SK-N-SH treated with all-trans-retinoic acid at 6 μM for 48 hours (cell line): ENCODE data around the gene PKIG.

Source experiments
- ATAC-seq: fragments of 200-7000 bp; cut with Tn5 transposase; 3 replicates; pipeline ENCODE4 v1.9.1; 2020; ENCODE audit warnings: mild to moderate bottlenecking, moderate library complexity
- ARNTL ChIP-seq: fragments of 450-650 bp; formaldehyde crosslinking; IDR thresholded peaks from 2 replicates; pipeline ENCODE4 v1.5.0; 2020; ENCODE audit warnings: low read depth, mild to moderate bottlenecking, moderate library complexity, borderline replicate concordance
- BACH2 ChIP-seq: fragments of 250-450 bp; sonication (Bioruptor Pico); IDR thresholded peaks from 2 replicates; pipeline ENCODE4 v1.9.0; 2021; ENCODE audit warnings: mild to moderate bottlenecking, borderline replicate concordance
- CSDC2 ChIP-seq: fragments of 250-450 bp; sonication (Bioruptor Pico); IDR thresholded peaks from 2 replicates; pipeline ENCODE4 v1.5.0; 2020; ENCODE audit warnings: mild to moderate bottlenecking, moderate library complexity
- ESRRG ChIP-seq: fragments of 250-450 bp; sonication (Bioruptor Pico); IDR thresholded peaks from 2 replicates; pipeline ENCODE4 v1.6.1; 2021; ENCODE audit warnings: mild to moderate bottlenecking
- GLIS3 ChIP-seq: fragments of 250-450 bp; sonication (Bioruptor Pico); IDR thresholded peaks from 2 replicates; pipeline ENCODE4 v1.5.0; 2020; ENCODE audit warnings: mild to moderate bottlenecking, moderate library complexity
- ISL1 ChIP-seq: fragments of 250-450 bp; sonication (Bioruptor Pico); IDR thresholded peaks from 2 replicates; pipeline ENCODE4 v2.1.2; 2022; ENCODE audit warnings: mild to moderate bottlenecking, moderate library complexity
- OSR1 ChIP-seq: fragments of 250-450 bp; sonication (Bioruptor Pico); IDR thresholded peaks from 2 replicates; pipeline ENCODE4 v1.8.0; 2022; ENCODE audit warnings: moderate library complexity, mild to moderate bottlenecking, inconsistent platforms
- POU6F1 ChIP-seq: fragments of 250-450 bp; sonication (Bioruptor Pico); IDR thresholded peaks from 2 replicates; pipeline ENCODE4 v1.8.0; 2021; ENCODE audit warnings: low read depth, mild to moderate bottlenecking, moderate library complexity, borderline replicate concordance
- PPARA ChIP-seq: fragments of 250-450 bp; sonication (Bioruptor Pico); IDR thresholded peaks from 2 replicates; pipeline ENCODE4 v1.5.0; 2020; ENCODE audit warnings: mild to moderate bottlenecking, borderline replicate concordance
- RARB ChIP-seq: fragments of 250-450 bp; sonication (Bioruptor Pico); IDR thresholded peaks from 2 replicates; pipeline ENCODE4 v1.8.0; 2021; ENCODE audit warnings: mild to moderate bottlenecking, moderate library complexity
- SNAI2 ChIP-seq: fragments of 250-450 bp; sonication (Bioruptor Pico); IDR thresholded peaks from 2 replicates; pipeline ENCODE4 v1.5.0; 2020; ENCODE audit warnings: mild to moderate bottlenecking, moderate library complexity
- TCF4 ChIP-seq: fragments of 250-450 bp; sonication (Bioruptor Pico); IDR thresholded peaks from 2 replicates; pipeline ENCODE4 v1.8.0; 2021; ENCODE audit warnings: mild to moderate bottlenecking, moderate library complexity, borderline replicate concordance
- TOX ChIP-seq: fragments of 250-450 bp; sonication (Bioruptor Pico); IDR thresholded peaks from 2 replicates; pipeline ENCODE4 v1.8.0; 2021; ENCODE audit warnings: mild to moderate bottlenecking, moderate library complexity, borderline replicate concordance
- ZC3H10 ChIP-seq: fragments of 250-450 bp; sonication (Bioruptor Pico); IDR thresholded peaks from 2 replicates; pipeline ENCODE4 v1.5.1; 2021; ENCODE audit warnings: mild to moderate bottlenecking, moderate library complexity
- ZFP3 ChIP-seq: fragments of 250-450 bp; sonication (Bioruptor Pico); IDR thresholded peaks from 2 replicates; pipeline ENCODE4 v1.5.0; 2020; ENCODE audit warnings: mild to moderate bottlenecking, moderate library complexity
- ZFP30 ChIP-seq: fragments of 450-650 bp; formaldehyde crosslinking; IDR thresholded peaks from 2 replicates; pipeline ENCODE4 v1.5.0; 2022; ENCODE audit warnings: mild to moderate bottlenecking, moderate library complexity
- ZNF565 ChIP-seq: fragments of 450-650 bp; formaldehyde crosslinking; conservative IDR thresholded peaks from 2 replicates; pipeline ENCODE4 v1.5.0; 2020; ENCODE audit warnings: low read depth, mild to moderate bottlenecking, moderate library complexity
- ZNF70 ChIP-seq: fragments of 450-650 bp; formaldehyde crosslinking; IDR thresholded peaks from 2 replicates; pipeline ENCODE4 v1.5.0; 2020; ENCODE audit warnings: mild to moderate bottlenecking, moderate library complexity
- ZNF8 ChIP-seq: fragments of 450-650 bp; formaldehyde crosslinking; IDR thresholded peaks from 2 replicates; pipeline ENCODE4 v1.5.0; 2020; ENCODE audit warnings: mild to moderate bottlenecking, moderate library complexity
- TF ChIP-seq, protein P1 (sequence below): fragments of 250-450 bp; sonication (Bioruptor Pico); IDR thresholded peaks from 2 replicates; pipeline ENCODE4 v1.5.1; 2020; ENCODE audit warnings: low read depth, mild to moderate bottlenecking, moderate library complexity
- TF ChIP-seq, protein P2 (sequence below): fragments of 250-450 bp; sonication (Bioruptor Pico); IDR thresholded peaks from 2 replicates; pipeline ENCODE4 v1.5.1; 2021; ENCODE audit warnings: mild to moderate bottlenecking, moderate library complexity
- TF ChIP-seq, protein P3 (sequence below): fragments of 250-450 bp; sonication (Bioruptor Pico); IDR thresholded peaks from 2 replicates; pipeline ENCODE4 v1.8.0; 2020; ENCODE audit warnings: mild to moderate bottlenecking, moderate library complexity, borderline replicate concordance

The PKIG gene

GRCh38 chr20:44533928-44534327 is 48.5 kb upstream of the PKIG start:
- ATAC-seq, result no peak

DNA sequence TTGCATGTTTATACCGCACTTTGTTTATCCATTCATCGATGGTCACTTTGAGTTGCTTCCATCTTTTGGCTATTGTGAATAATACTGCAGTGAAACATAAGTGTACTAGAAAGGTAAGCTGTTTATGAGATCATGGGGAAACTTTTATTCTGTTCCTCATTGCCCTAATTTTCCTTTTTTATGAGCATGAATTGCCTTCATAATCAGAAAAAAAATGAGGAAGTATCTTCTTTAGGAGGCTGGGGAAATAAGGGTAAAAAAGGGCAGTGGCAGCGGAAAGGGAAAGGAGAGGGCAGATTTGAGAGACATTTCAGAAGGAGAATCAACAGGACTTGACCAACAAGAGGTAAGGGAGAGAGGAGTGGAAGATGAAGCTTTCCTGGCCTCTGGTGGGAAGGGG is 46.2 kb upstream of the PKIG start:
- TF ChIP-seq SNAI2 (CRISPR knock-in tag) (no peak), ZFP3 (CRISPR knock-in tag) (no peak), ZNF565 (CRISPR knock-in tag) (no peak), ZNF8 (CRISPR knock-in tag) (no peak), TCF4 (CRISPR knock-in tag) (no peak), ISL1 (no peak), ESRRG (no peak), CSDC2 (CRISPR knock-in tag) (no peak), ARNTL (CRISPR knock-in tag) (no peak), TOX (CRISPR knock-in tag) (no peak), BACH2 (CRISPR knock-in tag) (no peak), PPARA (no peak), OSR1 (CRISPR knock-in tag) (no peak), GLIS3 (no peak), ZC3H10 (no peak), POU6F1 (CRISPR knock-in tag) (no peak), ZNF70 (CRISPR knock-in tag) (no peak)
- TF ChIP-seq, protein P1, sequence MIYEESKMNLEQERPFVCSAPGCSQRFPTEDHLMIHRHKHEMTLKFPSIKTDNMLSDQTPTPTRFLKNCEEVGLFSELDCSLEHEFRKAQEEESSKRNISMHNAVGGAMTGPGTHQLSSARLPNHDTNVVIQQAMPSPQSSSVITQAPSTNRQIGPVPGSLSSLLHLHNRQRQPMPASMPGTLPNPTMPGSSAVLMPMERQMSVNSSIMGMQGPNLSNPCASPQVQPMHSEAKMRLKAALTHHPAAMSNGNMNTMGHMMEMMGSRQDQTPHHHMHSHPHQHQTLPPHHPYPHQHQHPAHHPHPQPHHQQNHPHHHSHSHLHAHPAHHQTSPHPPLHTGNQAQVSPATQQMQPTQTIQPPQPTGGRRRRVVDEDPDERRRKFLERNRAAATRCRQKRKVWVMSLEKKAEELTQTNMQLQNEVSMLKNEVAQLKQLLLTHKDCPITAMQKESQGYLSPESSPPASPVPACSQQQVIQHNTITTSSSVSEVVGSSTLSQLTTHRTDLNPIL (CRISPR knock-in tag), result no peak
- TF ChIP-seq, protein P2, sequence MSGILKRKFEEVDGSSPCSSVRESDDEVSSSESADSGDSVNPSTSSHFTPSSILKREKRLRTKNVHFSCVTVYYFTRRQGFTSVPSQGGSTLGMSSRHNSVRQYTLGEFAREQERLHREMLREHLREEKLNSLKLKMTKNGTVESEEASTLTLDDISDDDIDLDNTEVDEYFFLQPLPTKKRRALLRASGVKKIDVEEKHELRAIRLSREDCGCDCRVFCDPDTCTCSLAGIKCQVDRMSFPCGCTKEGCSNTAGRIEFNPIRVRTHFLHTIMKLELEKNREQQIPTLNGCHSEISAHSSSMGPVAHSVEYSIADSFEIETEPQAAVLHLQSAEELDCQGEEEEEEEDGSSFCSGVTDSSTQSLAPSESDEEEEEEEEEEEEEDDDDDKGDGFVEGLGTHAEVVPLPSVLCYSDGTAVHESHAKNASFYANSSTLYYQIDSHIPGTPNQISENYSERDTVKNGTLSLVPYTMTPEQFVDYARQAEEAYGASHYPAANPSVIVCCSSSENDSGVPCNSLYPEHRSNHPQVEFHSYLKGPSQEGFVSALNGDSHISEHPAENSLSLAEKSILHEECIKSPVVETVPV (CRISPR knock-in tag), result no peak
- TF ChIP-seq, protein P3, sequence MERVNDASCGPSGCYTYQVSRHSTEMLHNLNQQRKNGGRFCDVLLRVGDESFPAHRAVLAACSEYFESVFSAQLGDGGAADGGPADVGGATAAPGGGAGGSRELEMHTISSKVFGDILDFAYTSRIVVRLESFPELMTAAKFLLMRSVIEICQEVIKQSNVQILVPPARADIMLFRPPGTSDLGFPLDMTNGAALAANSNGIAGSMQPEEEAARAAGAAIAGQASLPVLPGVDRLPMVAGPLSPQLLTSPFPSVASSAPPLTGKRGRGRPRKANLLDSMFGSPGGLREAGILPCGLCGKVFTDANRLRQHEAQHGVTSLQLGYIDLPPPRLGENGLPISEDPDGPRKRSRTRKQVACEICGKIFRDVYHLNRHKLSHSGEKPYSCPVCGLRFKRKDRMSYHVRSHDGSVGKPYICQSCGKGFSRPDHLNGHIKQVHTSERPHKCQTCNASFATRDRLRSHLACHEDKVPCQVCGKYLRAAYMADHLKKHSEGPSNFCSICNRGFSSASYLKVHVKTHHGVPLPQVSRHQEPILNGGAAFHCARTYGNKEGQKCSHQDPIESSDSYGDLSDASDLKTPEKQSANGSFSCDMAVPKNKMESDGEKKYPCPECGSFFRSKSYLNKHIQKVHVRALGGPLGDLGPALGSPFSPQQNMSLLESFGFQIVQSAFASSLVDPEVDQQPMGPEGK, result no peak
- no peak for ATAC-seq

More at GRCh38 chr20:44533928-44534327, 48.5 kb upstream of the PKIG start:
- TF ChIP-seq, protein P1 (CRISPR knock-in tag), result no peak
- TF ChIP-seq SNAI2 (CRISPR knock-in tag) (no peak), TCF4 (CRISPR knock-in tag) (no peak), ZFP3 (CRISPR knock-in tag) (no peak), ZNF8 (CRISPR knock-in tag) (no peak), ZNF565 (CRISPR knock-in tag) (no peak), ZNF70 (CRISPR knock-in tag) (no peak), GLIS3 (no peak)

DNA sequence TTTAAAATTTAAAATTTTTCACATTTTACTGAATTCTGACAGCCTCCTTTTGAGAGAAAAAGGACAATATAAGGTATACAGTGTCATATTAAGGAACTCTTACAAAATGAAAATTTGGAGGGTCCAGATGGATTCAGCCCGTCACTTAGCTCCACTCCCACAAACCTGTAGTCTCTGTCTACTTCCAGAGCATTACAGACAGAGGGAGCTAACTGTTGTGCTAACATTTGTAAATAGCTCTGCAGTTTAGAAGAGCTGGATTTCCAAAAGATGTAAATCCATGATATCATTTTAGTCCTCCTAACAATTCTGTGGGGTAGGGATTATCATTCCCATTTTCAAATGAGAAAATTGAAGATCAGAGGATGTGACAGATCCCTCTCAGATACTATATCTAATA is 44.4 kb upstream of the PKIG start:
- ATAC-seq, result peak; percentile 59; the same call in 2 of the 3 replicates
- TF ChIP-seq SNAI2 (CRISPR knock-in tag) (no peak), ZNF8 (CRISPR knock-in tag) (no peak), ZFP30 (no peak), ZNF70 (CRISPR knock-in tag) (no peak), ARNTL (CRISPR knock-in tag) (no peak), TOX (CRISPR knock-in tag) (no peak), ZC3H10 (no peak), PPARA (no peak), OSR1 (CRISPR knock-in tag) (no peak), RARB (no peak), ZNF565 (CRISPR knock-in tag) (no peak), POU6F1 (CRISPR knock-in tag) (no peak), BACH2 (CRISPR knock-in tag) (no peak)
- TF ChIP-seq, protein P3, result no peak
- TF ChIP-seq, protein P1 (CRISPR knock-in tag), result no peak
- TF ChIP-seq, protein P2 (CRISPR knock-in tag), result no peak
